HepG2 (cell line): Measurements from ENCODE around the gene NYNRIN. TPM values are rescaled to one million over a fixed set of nuclear protein-coding genes. Genes with fewer than 3 reads are reported as not detected.

ENCODE experiments used
- CBFB ChIP-seq: sonication (generic); formaldehyde crosslinking; IDR thresholded peaks from 2 replicates; pipeline ENCODE4 v1.4.0; 2020; ENCODE audit warnings: missing genetic modification reagents
- ELK4 ChIP-seq: sonication (generic); formaldehyde crosslinking; IDR thresholded peaks from 2 replicates; pipeline ENCODE4 v1.9.0; 2021; ENCODE audit warnings: missing genetic modification reagents, borderline replicate concordance
- ESRRA ChIP-seq: sonication (generic); formaldehyde crosslinking; IDR thresholded peaks from 2 replicates; pipeline ENCODE4 v1.5.1; 2020; ENCODE audit warnings: mild to moderate bottlenecking, low read depth, missing genetic modification reagents
- FOSL2 ChIP-seq: sonication (generic); formaldehyde crosslinking; IDR thresholded peaks from 2 replicates; pipeline ENCODE4 v1.4.0; 2020; ENCODE audit warnings: missing genetic modification reagents
- GATAD1 ChIP-seq: IDR thresholded peaks from 2 replicates; pipeline ENCODE4 v1.6.1; 2016; ENCODE audit warnings: missing genetic modification reagents, missing compliant biosample characterization
- GZF1 ChIP-seq: sonication (generic); formaldehyde crosslinking; IDR thresholded peaks from 2 replicates; pipeline ENCODE4 v1.5.1; 2020; ENCODE audit warnings: mild to moderate bottlenecking, missing genetic modification reagents
- HOXA5 ChIP-seq: sonication (generic); formaldehyde crosslinking; IDR thresholded peaks from 2 replicates; pipeline ENCODE4 v1.4.0; 2020; ENCODE audit warnings: missing genetic modification reagents
- ISX ChIP-seq: sonication (generic); formaldehyde crosslinking; conservative IDR thresholded peaks from 2 replicates; pipeline ENCODE4 v1.5.0; 2020; ENCODE audit warnings: missing genetic modification reagents
- KMT2A ChIP-seq: sonication (generic); formaldehyde crosslinking; IDR thresholded peaks from 2 replicates; pipeline ENCODE4 v1.4.0; 2020; ENCODE audit warnings: missing genetic modification reagents
- MIER2 ChIP-seq: IDR thresholded peaks from 2 replicates; pipeline ENCODE4 v1.6.1; 2016; ENCODE audit warnings: missing biosample characterization, missing genetic modification reagents
- NPAS2 ChIP-seq: sonication (generic); formaldehyde crosslinking; IDR thresholded peaks from 2 replicates; pipeline ENCODE4 v1.8.0; 2022; ENCODE audit warnings: mild to moderate bottlenecking, missing genetic modification reagents, borderline replicate concordance
- TARDBP ChIP-seq: sonication (generic); formaldehyde crosslinking; IDR thresholded peaks from 2 replicates; pipeline ENCODE4 v1.8.0; 2022; ENCODE audit warnings: mild to moderate bottlenecking, missing genetic modification reagents
- TERF1 ChIP-seq: sonication (generic); formaldehyde crosslinking; IDR thresholded peaks from 2 replicates; pipeline ENCODE4 v1.8.0; 2022; ENCODE audit warnings: mild to moderate bottlenecking, missing genetic modification reagents, moderate library complexity
- XRCC5 ChIP-seq: fragments of 200-400 bp; formaldehyde crosslinking; optimal IDR thresholded peaks from 2 replicates; pipeline ENCODE3; 2017; ENCODE audit warnings: mild to moderate bottlenecking, low read length
- ZKSCAN8 ChIP-seq: IDR thresholded peaks from 2 replicates; pipeline ENCODE4 v1.6.1; 2016; ENCODE audit warnings: borderline replicate concordance, missing genetic modification reagents, missing compliant biosample characterization
- ZNF138 ChIP-seq: sonication (generic); formaldehyde crosslinking; IDR thresholded peaks from 2 replicates; pipeline ENCODE4 v1.5.0; 2020; ENCODE audit warnings: mild to moderate bottlenecking, low read depth, missing genetic modification reagents
- ZNF567 ChIP-seq: sonication (generic); formaldehyde crosslinking; IDR thresholded peaks from 2 replicates; pipeline ENCODE4 v1.8.1; 2023; ENCODE audit warnings: mild to moderate bottlenecking, missing genetic modification reagents, borderline replicate concordance
- ZNF670 ChIP-seq: sonication (generic); formaldehyde crosslinking; IDR thresholded peaks from 2 replicates; pipeline ENCODE4 v1.8.0; 2022; ENCODE audit warnings: mild to moderate bottlenecking, missing genetic modification reagents, borderline replicate concordance
- ZNF678 ChIP-seq: sonication (generic); formaldehyde crosslinking; IDR thresholded peaks from 2 replicates; pipeline ENCODE4 v1.4.0; 2020; ENCODE audit warnings: mild to moderate bottlenecking, missing genetic modification reagents
- ZNF720 ChIP-seq: sonication (generic); formaldehyde crosslinking; IDR thresholded peaks from 2 replicates; pipeline ENCODE4 v1.4.0; 2020; ENCODE audit warnings: missing genetic modification reagents
- ZNF83 ChIP-seq: sonication (generic); formaldehyde crosslinking; IDR thresholded peaks from 2 replicates; pipeline ENCODE4 v1.4.0; 2020; ENCODE audit warnings: missing genetic modification reagents, mild to moderate bottlenecking, borderline replicate concordance
- polyA plus RNA-seq, 8 experiments: library from polyadenylated mRNA; depleted of rRNA in 3 of 8; stranded (reverse) in 7 of 8; unstranded in 1 of 8; fragments of >200 nt; fragmentation: Illumina TruSeq in 4 of 8; extraction: Trizol in 4 of 8; gene quantifications; 2 replicates each; pipeline versions ENCODE4 v1.2.1 to v1.2.3, GENCODE V29; 2011 to 2016; ENCODE audit warnings: low read depth in 4 of 8, missing spikeins in 1 of 8, mixed read lengths in 1 of 8; ENCODE audit not compliant: insufficient read depth in 1 of 8
- total RNA-seq, 5 experiments: library from RNA; depleted of rRNA; stranded (reverse); fragments of >200 nt; fragmentation: Illumina TruSeq; extraction: Trizol; gene quantifications; 2 replicates each; pipeline ENCODE4 v1.2.3, GENCODE V29; 2016; ENCODE audit warnings: low read depth in 1 of 5
- TF ChIP-seq, protein P1 (sequence below): sonication (generic); formaldehyde crosslinking; IDR thresholded peaks from 2 replicates; pipeline ENCODE4 v1.5.1; 2020; ENCODE audit warnings: mild to moderate bottlenecking, moderate library complexity, missing genetic modification reagents
- TF ChIP-seq, protein P2 (sequence below): IDR thresholded peaks from 2 replicates; pipeline ENCODE4 v1.6.1; 2016; ENCODE audit warnings: mild to moderate bottlenecking, missing biosample characterization, missing genetic modification reagents

NYNRIN gene
- total and polyA plus RNA-seq, 2 of the 13 experiments (the other 11 are each of a cell fraction or from before 2014, with no cell fraction given): 0.63 to 1.1 TPM

DNA sequence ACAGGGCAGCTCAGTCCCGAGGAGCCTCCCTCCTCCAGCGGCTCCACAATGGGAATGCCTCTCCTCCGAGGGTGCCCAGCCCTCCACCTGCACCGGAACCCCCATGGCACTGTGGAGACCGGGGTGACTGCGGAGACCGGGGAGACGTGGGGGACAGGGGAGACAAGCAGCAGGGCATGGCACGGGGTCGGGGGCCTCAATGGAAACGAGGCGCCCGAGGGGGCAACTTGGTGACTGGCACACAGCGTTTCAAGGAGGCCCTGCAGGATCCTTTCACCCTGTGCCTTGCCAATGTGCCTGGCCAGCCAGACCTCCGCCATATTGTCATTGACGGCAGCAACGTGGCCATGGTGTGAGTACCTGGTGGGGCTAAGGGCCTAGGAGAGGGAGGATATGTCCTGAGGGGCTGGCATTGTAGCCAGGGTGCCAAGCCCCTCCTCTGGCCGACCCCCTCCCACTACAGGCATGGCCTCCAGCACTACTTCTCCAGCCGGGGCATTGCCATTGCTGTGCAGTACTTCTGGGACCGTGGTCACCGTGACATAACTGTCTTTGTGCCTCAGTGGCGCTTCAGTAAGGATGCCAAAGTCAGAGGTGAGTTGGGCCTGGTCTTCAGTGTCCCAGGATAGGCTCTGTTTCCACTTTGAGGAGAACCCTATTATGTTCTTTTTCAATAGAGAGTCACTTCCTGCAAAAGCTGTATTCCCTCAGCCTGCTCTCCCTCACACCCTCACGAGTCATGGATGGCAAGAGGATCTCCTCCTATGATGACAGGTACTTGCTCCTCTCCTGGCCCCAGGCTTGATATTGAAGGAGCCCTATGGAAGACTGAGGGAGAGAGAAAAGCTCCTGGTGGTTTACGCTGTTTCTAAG is 33.7 kb downstream of the NYNRIN start (continued):
- TF ChIP-seq, protein P1, sequence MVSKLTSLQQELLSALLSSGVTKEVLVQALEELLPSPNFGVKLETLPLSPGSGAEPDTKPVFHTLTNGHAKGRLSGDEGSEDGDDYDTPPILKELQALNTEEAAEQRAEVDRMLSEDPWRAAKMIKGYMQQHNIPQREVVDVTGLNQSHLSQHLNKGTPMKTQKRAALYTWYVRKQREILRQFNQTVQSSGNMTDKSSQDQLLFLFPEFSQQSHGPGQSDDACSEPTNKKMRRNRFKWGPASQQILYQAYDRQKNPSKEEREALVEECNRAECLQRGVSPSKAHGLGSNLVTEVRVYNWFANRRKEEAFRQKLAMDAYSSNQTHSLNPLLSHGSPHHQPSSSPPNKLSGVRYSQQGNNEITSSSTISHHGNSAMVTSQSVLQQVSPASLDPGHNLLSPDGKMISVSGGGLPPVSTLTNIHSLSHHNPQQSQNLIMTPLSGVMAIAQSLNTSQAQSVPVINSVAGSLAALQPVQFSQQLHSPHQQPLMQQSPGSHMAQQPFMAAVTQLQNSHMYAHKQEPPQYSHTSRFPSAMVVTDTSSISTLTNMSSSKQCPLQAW (CRISPR knock-in tag): no peak
- no peak for TF ChIP-seq FOSL2
- no peak for TF ChIP-seq ZKSCAN8
- no peak for TF ChIP-seq GATAD1 (CRISPR knock-in tag)
- no peak for TF ChIP-seq ISX (CRISPR knock-in tag)
- TF ChIP-seq NPAS2 (CRISPR knock-in tag): no peak
- TF ChIP-seq CBFB (CRISPR knock-in tag): no peak
- no peak for TF ChIP-seq XRCC5
- TF ChIP-seq ZNF678 (CRISPR knock-in tag): no peak
- TF ChIP-seq TERF1 (CRISPR knock-in tag): no peak
- TF ChIP-seq ZNF720 (CRISPR knock-in tag): no peak
- TF ChIP-seq ZNF567 (CRISPR knock-in tag): no peak
- no peak for TF ChIP-seq ZNF670
- TF ChIP-seq MIER2 (CRISPR knock-in tag): no peak
- TF ChIP-seq TARDBP (CRISPR knock-in tag): no peak
- no peak for TF ChIP-seq GZF1 (CRISPR knock-in tag)
- no peak for TF ChIP-seq ELK4 (CRISPR knock-in tag)
- TF ChIP-seq, protein P2, sequence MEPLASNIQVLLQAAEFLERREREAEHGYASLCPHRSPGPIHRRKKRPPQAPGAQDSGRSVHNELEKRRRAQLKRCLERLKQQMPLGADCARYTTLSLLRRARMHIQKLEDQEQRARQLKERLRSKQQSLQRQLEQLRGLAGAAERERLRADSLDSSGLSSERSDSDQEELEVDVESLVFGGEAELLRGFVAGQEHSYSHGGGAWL (CRISPR knock-in tag): no peak
- peak; percentile 57; the same call in 1 of the 2 replicates for TF ChIP-seq ZNF83 (CRISPR knock-in tag)
- TF ChIP-seq HOXA5 (CRISPR knock-in tag): no peak
- TF ChIP-seq ZNF138 (CRISPR knock-in tag): no peak
- no peak for TF ChIP-seq KMT2A
- TF ChIP-seq ESRRA (CRISPR knock-in tag): no peak
